ENCODE measurements around the gene EIF3B. TPM values are rescaled to one million over a fixed set of nuclear protein-coding genes. Genes with fewer than 3 reads are reported as not detected.
A peak's percentile ranks its signal among the peaks of the same experiment; 100 is the strongest.
"Not testable (repeated sequence)": the region's sequence is repeated elsewhere in the genome, so short reads cannot be mapped to it uniquely, and the experiment has no call there.

EIF3B gene
- polyA plus RNA-seq (2013, experiment 1 of 2): 81.1 TPM
- 83.2 TPM for polyA plus RNA-seq (2013, experiment 2 of 2)

DNA sequence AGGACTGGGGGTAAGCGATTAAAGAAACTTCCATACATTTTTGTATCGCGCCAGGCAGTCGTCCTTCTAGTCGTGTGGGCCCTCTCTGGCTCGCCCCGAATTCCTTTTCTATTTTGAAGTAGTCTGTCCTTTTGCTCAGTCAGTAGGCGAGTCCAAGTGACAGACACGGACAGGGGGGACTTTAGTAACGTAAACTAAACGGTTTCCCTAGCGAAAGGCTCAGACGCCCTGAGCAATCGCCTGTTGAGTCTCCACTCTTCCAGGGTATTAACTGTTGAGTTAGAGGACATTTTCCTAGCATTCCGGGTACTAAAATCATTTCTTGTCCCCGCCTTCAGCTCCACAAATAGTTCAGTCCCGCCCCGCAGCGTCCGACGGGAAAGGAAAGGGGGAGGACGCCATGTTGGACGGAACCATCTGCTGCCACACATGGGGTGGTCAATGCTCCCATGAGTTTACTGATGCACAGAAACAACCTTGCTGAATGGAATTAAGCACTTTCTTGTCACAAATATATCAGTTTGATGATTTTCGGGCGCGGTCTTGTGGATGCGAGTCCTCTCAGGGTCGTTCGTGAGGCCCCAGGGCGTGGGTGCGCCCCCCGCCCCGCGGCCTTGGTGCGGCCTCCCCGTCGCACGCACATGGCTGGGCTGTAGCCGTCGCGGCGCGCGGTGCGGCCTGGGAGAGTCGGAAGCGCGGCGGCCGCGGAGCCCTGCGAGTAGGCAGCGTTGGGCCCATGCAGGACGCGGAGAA lies at the start of gene EIF3B:
EIF3B (plus strand) TSS at position 642 of the 753 bp plus-strand sequence; CDS start at position 737, 95 bp downstream.
- Histone ChIP-seq H3K18ac (ENCODE audit: low read length) (peak within 1 kb of the TSS; percentile 94), H3K79me1 (ENCODE audit: low read depth, low read length) (peaks cover 6% of the 10 kb centered on the region), H3K4me2 (ENCODE audit: insufficient read depth, low read length, poor library complexity, severe bottlenecking) (peak within 1 kb of the TSS; percentile 85), H3K9ac (ENCODE audit: low read depth, low read length, poor library complexity) (peak within 1 kb of the TSS; percentile 96), H3K4me3 (ENCODE audit: low read length in 2 of 2) (peak within 1 kb of the TSS; percentile 97 to 99), H3K36me3 (replicated peaks in 1 of 2; ENCODE audit: control insufficient read depth in 2 of 2, insufficient read depth in 2 of 2, low read length in 2 of 2) (peaks cover 10 to 41% of the 10 kb centered on the region in 2 donors), H3K9me3 (replicated peaks in 1 of 2; ENCODE audit: control insufficient read depth in 2 of 2, insufficient read depth in 1 of 2, low read depth in 1 of 2, low read length in 2 of 2) (peaks cover 0 to 2% of the 10 kb centered on the region in 2 donors), H2BK120ac (ENCODE audit: low read depth, low read length) (peak within 1 kb of the TSS; percentile 84), H2BK5ac (ENCODE audit: low read length) (peak within 1 kb of the TSS; percentile 97), H2BK12ac (ENCODE audit: low read length) (peak within 1 kb of the TSS; percentile 48), H4K91ac (ENCODE audit: low read depth, low read length, poor library complexity) (peak within 1 kb of the TSS; percentile 56), H3K14ac (ENCODE audit: low read length) (peak within 1 kb of the TSS; percentile 64), H2AK5ac (ENCODE audit: low read depth, low read length) (peak within 1 kb of the TSS; percentile 94), H3K4ac (ENCODE audit: low read length) (no peak within 1 kb of the TSS), H3K27me3 (ENCODE audit: control insufficient read depth in 3 of 3, insufficient read depth in 3 of 3, low read depth in 1 of 3, low read length in 3 of 3) (no peaks in the 10 kb centered on the region), H4K8ac (ENCODE audit: low read depth, low read length) (no peak within 1 kb of the TSS), H2AFZ (ENCODE audit: low read length) (peak within 1 kb of the TSS; percentile 93), H3K23ac (ENCODE audit: low read depth, low read length, poor library complexity) (peak within 1 kb of the TSS; percentile 83), H3K27ac (replicated peaks; ENCODE audit: low read length) (peak within 1 kb of the TSS; percentile 86), H2BK15ac (ENCODE audit: low read length) (peak within 1 kb of the TSS; percentile 56), H3K4me1 (ENCODE audit: control insufficient read depth in 2 of 2, insufficient read depth in 1 of 2, low read depth in 1 of 2, low read length in 2 of 2) (peaks cover 8 to 9% of the 10 kb centered on the region in 2 donors)
- WGBS, 2 donors (ENCODE audit: extremely low coverage in 2 of 2, insufficient read length in 2 of 2, insufficient replicate concordance in 1 of 2): no CpG with 5 or more reads among the region's 55 CpGs
- DNase-seq (ENCODE audit: low spot score): peak; percentile 98

DNA sequence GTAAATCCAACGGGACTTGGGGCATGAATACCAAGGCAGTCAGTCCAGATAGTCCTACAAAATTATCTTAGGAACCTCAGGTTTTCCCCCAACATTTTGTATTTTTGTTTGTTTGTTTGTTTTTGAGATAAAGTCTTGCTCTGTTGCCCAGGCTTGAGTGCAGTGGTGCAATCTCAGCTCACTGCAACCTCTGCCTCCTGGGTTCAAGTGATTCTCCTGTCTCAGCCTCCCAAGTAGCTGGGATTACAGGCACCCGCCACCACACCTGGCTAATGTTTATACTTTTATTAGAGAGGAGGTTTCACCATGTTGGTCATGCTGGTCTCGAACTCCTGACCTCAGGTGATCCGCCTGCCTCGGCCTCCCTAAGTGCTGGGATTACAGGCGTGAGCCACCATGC lies 49.4 kb upstream of the EIF3B start:
- not testable (repeated sequence) for H3K79me1 ChIP-seq (ENCODE audit: low read depth, low read length); H2AK5ac ChIP-seq (ENCODE audit: low read depth, low read length); H2BK5ac ChIP-seq (ENCODE audit: low read length); H2AFZ ChIP-seq (ENCODE audit: low read length); H4K8ac ChIP-seq (ENCODE audit: low read depth, low read length); H3K14ac ChIP-seq (ENCODE audit: low read length); H3K23ac ChIP-seq (ENCODE audit: low read depth, low read length, poor library complexity); H3K27me3 ChIP-seq (ENCODE audit: control insufficient read depth in 3 of 3, insufficient read depth in 3 of 3, low read depth in 1 of 3, low read length in 3 of 3); H3K36me3 ChIP-seq (replicated peaks in 1 of 2; ENCODE audit: control insufficient read depth in 2 of 2, insufficient read depth in 2 of 2, low read length in 2 of 2); H3K18ac ChIP-seq (ENCODE audit: low read length); H4K91ac ChIP-seq (ENCODE audit: low read depth, low read length, poor library complexity); H3K4me3 ChIP-seq (ENCODE audit: low read length in 2 of 2); DNase-seq (ENCODE audit: low spot score); H3K4ac ChIP-seq (ENCODE audit: low read length); H3K9me3 ChIP-seq (replicated peaks in 1 of 2; ENCODE audit: control insufficient read depth in 2 of 2, insufficient read depth in 1 of 2, low read depth in 1 of 2, low read length in 2 of 2); H2BK15ac ChIP-seq (ENCODE audit: low read length); H3K27ac ChIP-seq (replicated peaks; ENCODE audit: low read length); H2BK120ac ChIP-seq (ENCODE audit: low read depth, low read length); H2BK12ac ChIP-seq (ENCODE audit: low read length); H3K9ac ChIP-seq (ENCODE audit: low read depth, low read length, poor library complexity); H3K4me2 ChIP-seq (ENCODE audit: insufficient read depth, low read length, poor library complexity, severe bottlenecking)
- peaks cover 9 to 11% of the 10 kb centered on the region in 2 donors for H3K4me1 ChIP-seq (ENCODE audit: control insufficient read depth in 2 of 2, insufficient read depth in 1 of 2, low read depth in 1 of 2, low read length in 2 of 2)
- no CpG with 5 or more reads among the region's 6 CpGs for WGBS, 2 donors (ENCODE audit: extremely low coverage in 2 of 2, insufficient read length in 2 of 2, insufficient replicate concordance in 1 of 2)

DNA sequence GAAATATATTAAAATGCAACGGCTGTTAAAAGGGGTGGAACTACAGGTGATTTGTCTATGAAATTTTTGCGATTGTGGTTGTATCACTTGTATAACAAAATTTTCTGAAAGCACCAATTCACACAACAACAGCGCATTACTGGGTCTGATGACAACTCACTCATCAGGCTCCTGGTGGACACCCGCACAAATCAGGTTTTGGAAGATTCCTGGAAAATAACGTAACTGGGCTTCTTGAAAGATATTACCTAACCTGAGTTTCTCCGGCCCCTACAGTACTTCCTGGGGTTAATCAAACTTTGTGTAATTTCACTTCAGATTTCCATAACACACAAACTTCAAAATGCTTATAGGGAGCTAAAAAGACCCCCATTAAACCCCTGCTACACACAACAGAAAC lies 47.9 kb upstream of the EIF3B start:
- Histone ChIP-seq H2BK12ac (ENCODE audit: low read length) (no peak overlapping the region), H4K91ac (ENCODE audit: low read depth, low read length, poor library complexity) (no peak overlapping the region), H3K18ac (ENCODE audit: low read length) (no peak overlapping the region), H2AK5ac (ENCODE audit: low read depth, low read length) (no peak overlapping the region), H4K8ac (ENCODE audit: low read depth, low read length) (no peak overlapping the region), H3K4me1 (ENCODE audit: control insufficient read depth in 2 of 2, insufficient read depth in 1 of 2, low read depth in 1 of 2, low read length in 2 of 2) (peaks cover 6 to 7% of the 10 kb centered on the region in 2 donors), H3K14ac (ENCODE audit: low read length) (no peak overlapping the region), H3K4me2 (ENCODE audit: insufficient read depth, low read length, poor library complexity, severe bottlenecking) (no peak overlapping the region), H3K79me1 (ENCODE audit: low read depth, low read length) (no peaks in the 10 kb centered on the region), H3K27ac (replicated peaks; ENCODE audit: low read length) (no peak overlapping the region), H3K4ac (ENCODE audit: low read length) (no peak overlapping the region), H3K36me3 (replicated peaks in 1 of 2; ENCODE audit: control insufficient read depth in 2 of 2, insufficient read depth in 2 of 2, low read length in 2 of 2) (peaks cover 0 to 9% of the 10 kb centered on the region in 2 donors), H3K9ac (ENCODE audit: low read depth, low read length, poor library complexity) (no peak overlapping the region), H2BK15ac (ENCODE audit: low read length) (no peak overlapping the region), H3K27me3 (ENCODE audit: control insufficient read depth in 3 of 3, insufficient read depth in 3 of 3, low read depth in 1 of 3, low read length in 3 of 3) (no peaks in the 10 kb centered on the region), H3K23ac (ENCODE audit: low read depth, low read length, poor library complexity) (no peak overlapping the region), H3K4me3 (ENCODE audit: low read length in 2 of 2) (no peak overlapping the region), H2AFZ (ENCODE audit: low read length) (no peak overlapping the region), H2BK5ac (ENCODE audit: low read length) (no peak overlapping the region), H2BK120ac (ENCODE audit: low read depth, low read length) (no peak overlapping the region), H3K9me3 (replicated peaks in 1 of 2; ENCODE audit: control insufficient read depth in 2 of 2, insufficient read depth in 1 of 2, low read depth in 1 of 2, low read length in 2 of 2) (peaks cover 1 to 2% of the 10 kb centered on the region in 2 donors)
- WGBS, 2 donors (ENCODE audit: extremely low coverage in 2 of 2, insufficient read length in 2 of 2, insufficient replicate concordance in 1 of 2): no CpG with 5 or more reads among the region's 6 CpGs
- no peak for DNase-seq (ENCODE audit: low spot score)

DNA sequence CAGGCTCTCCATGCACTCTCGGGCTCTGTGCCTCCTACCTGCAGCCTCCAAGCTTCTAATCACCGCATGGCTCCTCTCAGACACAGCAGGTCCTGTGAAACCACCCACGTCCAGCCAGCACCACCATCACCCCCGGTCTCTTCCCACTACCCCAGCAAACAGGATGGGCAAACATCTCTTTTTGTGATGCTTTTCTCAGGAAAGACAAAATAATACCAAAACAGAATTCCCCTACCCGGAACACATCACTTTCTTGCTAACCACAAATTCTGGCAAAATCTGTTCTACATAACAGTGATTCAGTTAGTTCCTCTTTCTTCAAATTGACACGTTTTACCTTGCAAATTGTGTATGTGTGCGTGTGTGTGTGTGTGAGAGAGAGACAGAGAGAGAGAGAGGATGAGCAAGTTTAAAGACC lies 46.9 kb upstream of the EIF3B start:
- no peak overlapping the region for H2BK120ac ChIP-seq (ENCODE audit: low read depth, low read length)
- H3K27me3 ChIP-seq (ENCODE audit: control insufficient read depth in 3 of 3, insufficient read depth in 3 of 3, low read depth in 1 of 3, low read length in 3 of 3): no peaks in the 10 kb centered on the region
- H3K4ac ChIP-seq (ENCODE audit: low read length): no peak overlapping the region
- no peak overlapping the region for H3K14ac ChIP-seq (ENCODE audit: low read length)
- H2BK15ac ChIP-seq (ENCODE audit: low read length): no peak overlapping the region
- H2AFZ ChIP-seq (ENCODE audit: low read length): no peak overlapping the region
- H3K27ac ChIP-seq (replicated peaks; ENCODE audit: low read length): no peak overlapping the region
- H3K9me3 ChIP-seq (replicated peaks in 1 of 2; ENCODE audit: control insufficient read depth in 2 of 2, insufficient read depth in 1 of 2, low read depth in 1 of 2, low read length in 2 of 2): peaks cover 0 to 1% of the 10 kb centered on the region in 2 donors
- H4K8ac ChIP-seq (ENCODE audit: low read depth, low read length): no peak overlapping the region
- no peak overlapping the region for H3K4me3 ChIP-seq (ENCODE audit: low read length in 2 of 2)
- no peak overlapping the region for H3K9ac ChIP-seq (ENCODE audit: low read depth, low read length, poor library complexity)
- peaks cover 6 to 7% of the 10 kb centered on the region in 2 donors for H3K4me1 ChIP-seq (ENCODE audit: control insufficient read depth in 2 of 2, insufficient read depth in 1 of 2, low read depth in 1 of 2, low read length in 2 of 2)
- DNase-seq (ENCODE audit: low spot score): no peak
- H2BK5ac ChIP-seq (ENCODE audit: low read length): no peak overlapping the region
- WGBS, 2 donors (ENCODE audit: extremely low coverage in 2 of 2, insufficient read length in 2 of 2, insufficient replicate concordance in 1 of 2): no CpG with 5 or more reads among the region's 7 CpGs
- H2AK5ac ChIP-seq (ENCODE audit: low read depth, low read length): no peak overlapping the region
- H3K4me2 ChIP-seq (ENCODE audit: insufficient read depth, low read length, poor library complexity, severe bottlenecking): no peak overlapping the region
- no peak overlapping the region for H4K91ac ChIP-seq (ENCODE audit: low read depth, low read length, poor library complexity)
- peaks cover 0 to 9% of the 10 kb centered on the region in 2 donors for H3K36me3 ChIP-seq (replicated peaks in 1 of 2; ENCODE audit: control insufficient read depth in 2 of 2, insufficient read depth in 2 of 2, low read length in 2 of 2)
- no peak overlapping the region for H2BK12ac ChIP-seq (ENCODE audit: low read length)
- no peak overlapping the region for H3K23ac ChIP-seq (ENCODE audit: low read depth, low read length, poor library complexity)
- no peak overlapping the region for H3K18ac ChIP-seq (ENCODE audit: low read length)
- no peaks in the 10 kb centered on the region for H3K79me1 ChIP-seq (ENCODE audit: low read depth, low read length)
